Measurements from ENCODE around the gene NCR3LG1.

- no peak for TF ChIP-seq CTCF (IDR thresholded peaks at IDR 0.05)
- no peak for TF ChIP-seq POLR2A (IDR thresholded peaks at IDR 0.05)
These were observed 36.2 kb downstream of the NCR3LG1 start for GRCh38 chr11:17387811-17388210.
